GM12878 (cell line): Measurements from ENCODE around the gene EFCAB8. TPM values are rescaled to one million over a fixed set of nuclear protein-coding genes. Genes with fewer than 3 reads are reported as not detected.
A peak's percentile ranks its signal among the peaks of the same experiment; 100 is the strongest.

ENCODE experiments used
- ATAC-seq: fragments of 200-7000 bp; cut with Tn5 transposase; 3 replicates; pipeline ENCODE4 v1.9.1; 2020; ENCODE audit warnings: mild to moderate bottlenecking, moderate library complexity
- BruUV-seq: library from RNA; stranded (reverse); fragments of 400-500 nt; replicated peaks from 2 replicates; lab custom pipeline; 2021; lab: Mats Ljungman, UMichigan
- CTCF ChIA-PET: fragments of 300-600 bp; sonication (Branson Sonifier 250); formaldehyde crosslinking; extraction: SDS; loops from one replicate; lab custom pipeline; 2021; ENCODE audit warnings: inconsistent platforms; lab: Yijun Ruan, JAX
- POLR2A ChIA-PET: fragments of 350-600 bp; formaldehyde crosslinking; extraction: SDS; loops from one replicate; lab custom pipeline; 2021; ENCODE audit warnings: inconsistent platforms; lab: Charles Lee
- RAD21 ChIA-PET: fragments of 300-600 bp; sonication (Branson Sonifier 250); formaldehyde crosslinking; loops from one replicate; lab custom pipeline; 2023; ENCODE audit warnings: antibody characterized with exemption; ENCODE audit not compliant: unreplicated experiment; lab: Charles Lee
- SMC1A ChIA-PET: fragments of 300-600 bp; sonication (Branson Sonifier 250); formaldehyde crosslinking; loops from one replicate; lab custom pipeline; 2023; ENCODE audit not compliant: unreplicated experiment, uncharacterized antibody; lab: Charles Lee
- DNase-seq: peaks from one replicate; pipeline ENCODE4 v3.0.0-alpha.2; 2011; ENCODE audit warnings: low read depth, low spot score
- FAIRE-seq: peaks from 3 replicates; lab custom pipeline; 2011; peaks lifted over from hg19 to GRCh38; lab: Jason Lieb, UNC
- H2AFZ ChIP-seq: 2 replicates; pipeline ENCODE4 v1.6.0; 2011; ENCODE audit warnings: low read depth, low read length, control low read depth; ENCODE audit not compliant: control insufficient read depth
- H3K27ac ChIP-seq: 2 replicates; pipeline ENCODE4 v1.5.1; 2011; ENCODE audit warnings: control low read depth; ENCODE audit not compliant: control insufficient read depth, insufficient read depth
- H3K27me3 ChIP-seq, 2 experiments: replicated peaks in 1 of 2; 2 replicates each; pipeline versions ENCODE4 v1.6.0 to v1.6.1; 2011; ENCODE audit warnings: low read length in 1 of 2; ENCODE audit not compliant: control insufficient read depth in 2 of 2, insufficient read depth in 2 of 2
- H3K36me3 ChIP-seq, 2 experiments: 2 replicates each; pipeline ENCODE4 v1.5.1; 2011; ENCODE audit warnings: low read length in 1 of 2; ENCODE audit not compliant: control insufficient read depth in 2 of 2, insufficient read depth in 2 of 2
- H3K4me1 ChIP-seq: 2 replicates; pipeline ENCODE4 v1.6.1; 2011; ENCODE audit warnings: mild to moderate bottlenecking, low read length, moderate library complexity, mixed read lengths; ENCODE audit not compliant: control insufficient read depth, insufficient read depth
- H3K4me2 ChIP-seq: 2 replicates; pipeline ENCODE4 v1.6.0; 2011; ENCODE audit warnings: control low read depth; ENCODE audit not compliant: control insufficient read depth, insufficient read depth
- H3K4me3 ChIP-seq: fragments of 200-600 bp; sonication (generic); 2 replicates; pipeline ENCODE4 v1.5.1; 2016
- H3K79me2 ChIP-seq: 2 replicates; pipeline ENCODE4 v1.6.0; 2011; ENCODE audit warnings: low read length; ENCODE audit not compliant: control insufficient read depth, insufficient read depth
- H3K9ac ChIP-seq: 2 replicates; pipeline ENCODE4 v1.8.0; 2011; ENCODE audit warnings: low read length, control low read depth, mixed read lengths; ENCODE audit not compliant: control insufficient read depth, insufficient read depth
- H3K9me3 ChIP-seq: replicated peaks from 3 replicates; pipeline ENCODE4 v1.5.1; 2011; ENCODE audit warnings: mild to moderate bottlenecking, low read length; ENCODE audit not compliant: control insufficient read depth, insufficient read depth
- H4K20me1 ChIP-seq: 2 replicates; pipeline ENCODE4 v1.6.0; 2011; ENCODE audit not compliant: control insufficient read depth, insufficient read depth
- EGR1 ChIP-seq, 2 experiments: IDR thresholded peaks; 1 replicate in 1 of 2; 2 replicates in 1 of 2; pipeline ENCODE4 v1.6.1; 2011 to 2012; ENCODE audit warnings: low read depth in 2 of 2, low read length in 2 of 2, borderline replicate concordance in 1 of 2, mild to moderate bottlenecking in 1 of 2, moderate library complexity in 1 of 2
- MEF2A ChIP-seq: IDR thresholded peaks from 2 replicates; pipeline ENCODE4 v1.6.1; 2011; ENCODE audit warnings: low read depth, mild to moderate bottlenecking, low read length, moderate library complexity; ENCODE audit not compliant: insufficient read depth
- POU2F2 ChIP-seq: IDR thresholded peaks from 3 replicates; pipeline ENCODE4 v1.6.1; 2011; ENCODE audit warnings: low read depth, mild to moderate bottlenecking, low read length, borderline replicate concordance
- SIN3A ChIP-seq: IDR thresholded peaks from 2 replicates; pipeline ENCODE4 v1.6.1; 2012; ENCODE audit warnings: low read depth, low read length, improper control_type of control experiment
- SMC3 ChIP-seq: IDR thresholded peaks from 2 replicates; pipeline ENCODE4 v1.6.1; 2011; ENCODE audit warnings: low read length, improper control_type of control experiment, borderline replicate concordance
- YY1 ChIP-seq: IDR thresholded peaks from 2 replicates; pipeline ENCODE4 v1.6.1; 2011; ENCODE audit warnings: low read depth, mild to moderate bottlenecking, low read length
- WGBS: methylation state at CpG from one replicate; pipeline ENCODE4 v1.1.6; 2016; ENCODE audit warnings: low lambda C conversion rate; ENCODE audit not compliant: insufficient replicate concordance, insufficient coverage; ENCODE audit errors: missing lambda C conversion rate; 5-methylcytosine and 5-hydroxymethylcytosine counted together
- in situ Hi-C: fragments of 300-500 bp; cut with MboI; formaldehyde crosslinking; loops from 9 replicates; pipeline ENCODE4 v1.14.3; 2018; ENCODE audit warnings: mixed read lengths
- intact Hi-C: fragments of 100-400 bp; cut with micrococcal nuclease; formaldehyde crosslinking; loops from one replicate; pipeline ENCODE4 v1.14.2; 2022; ENCODE audit not compliant: unreplicated experiment
- polyA plus RNA-seq, 11 experiments: library from polyadenylated mRNA; depleted of rRNA in 4 of 11; unstranded in 6 of 11; stranded (reverse) in 5 of 11; fragments of >200 nt; fragmentation: Nextera tagmentation in 4 of 11; fragmentation: Illumina TruSeq in 1 of 11; extraction: Ambion mirVana in 4 of 11; extraction: Trizol in 1 of 11; gene quantifications; 1 replicate in 1 of 11; 2 replicates in 10 of 11; pipeline versions ENCODE4 v1.2.1 to v1.2.3, GENCODE V29; 2011 to 2016; ENCODE audit warnings: inconsistent platforms in 2 of 11, missing spikeins in 2 of 11, low read depth in 1 of 11
- total RNA-seq, 4 experiments: library from RNA; depleted of rRNA in 3 of 4; stranded (reverse); fragments of >200 nt in 3 of 4; fragmentation: Illumina TruSeq in 1 of 4; extraction: Trizol in 1 of 4; gene quantifications; 2 replicates each; pipeline versions ENCODE4 v1.2.1 to v1.2.3, GENCODE V29; 2013 to 2021
- TF ChIP-seq, protein P1 (sequence below): fragments of 450-650 bp; IDR thresholded peaks from 2 replicates; pipeline ENCODE4 v1.6.1; 2016; ENCODE audit warnings: mild to moderate bottlenecking
- TF ChIP-seq, protein P2 (sequence below): IDR thresholded peaks from 2 replicates; pipeline ENCODE4 v1.6.1; 2012; ENCODE audit warnings: low read depth, low read length, improper control_type of control experiment
- TF ChIP-seq, protein P3 (sequence below): fragments of 450-650 bp; IDR thresholded peaks from 2 replicates; pipeline ENCODE4 v1.6.1; 2016; ENCODE audit warnings: mild to moderate bottlenecking, moderate library complexity, borderline replicate concordance

Gene EFCAB8
- total and polyA plus RNA-seq, 10 of the 15 experiments (the other 5 are each of a cell fraction or from before 2014, with no cell fraction given) = 0.04 to 0.18 (median 0.06) TPM; not detected in 4

DNA sequence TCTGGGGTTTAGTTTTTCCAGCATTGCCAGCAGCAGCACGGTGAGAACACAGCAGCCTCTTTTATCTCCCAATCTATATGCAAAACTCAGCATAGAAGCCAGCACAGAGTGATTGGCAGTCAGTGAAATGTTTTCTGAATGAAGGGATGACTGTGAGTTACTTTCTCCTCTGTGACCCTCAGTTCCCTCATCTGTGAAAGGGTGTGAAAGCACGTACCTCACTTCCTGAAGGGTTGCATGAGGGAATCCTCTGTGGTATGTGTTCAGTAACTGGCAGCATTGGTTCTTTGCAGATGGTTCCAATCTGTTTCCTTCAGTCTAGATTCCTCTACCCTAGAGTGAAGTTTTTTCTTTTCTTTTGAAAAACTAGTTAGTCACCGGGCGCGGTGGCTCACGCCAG is 40.0 kb downstream of the EFCAB8 start:
- ATAC-seq (no peak), DNase-seq (no peak), FAIRE-seq (no peak)
- Histone ChIP-seq H3K79me2 (no peaks in the 10 kb centered on the region), H3K9me3 (no peaks in the 10 kb centered on the region), H3K36me3 (no peaks in the 10 kb centered on the region), H3K4me1 (no peaks in the 10 kb centered on the region), H3K4me2 (no peak overlapping the region), H4K20me1 (no peaks in the 10 kb centered on the region), H3K4me3 (no peak overlapping the region), H2AFZ (no peak overlapping the region), H3K27me3 (no peaks in the 10 kb centered on the region), H3K9ac (no peak overlapping the region), H3K27ac (no peak overlapping the region)
- ChIA-PET POLR2A (no interaction called here), CTCF (no interaction called here), RAD21 (no interaction called here), SMC1A (no interaction called here)
- no TSS peak for BruUV-seq
- intact Hi-C loops (no loop called here), in situ Hi-C loops (no loop called here)
- WGBS = 50% methylated on average over 6 of the region's 6 CpGs
- no peak for TF ChIP-seq POU2F2
- TF ChIP-seq, protein P1, sequence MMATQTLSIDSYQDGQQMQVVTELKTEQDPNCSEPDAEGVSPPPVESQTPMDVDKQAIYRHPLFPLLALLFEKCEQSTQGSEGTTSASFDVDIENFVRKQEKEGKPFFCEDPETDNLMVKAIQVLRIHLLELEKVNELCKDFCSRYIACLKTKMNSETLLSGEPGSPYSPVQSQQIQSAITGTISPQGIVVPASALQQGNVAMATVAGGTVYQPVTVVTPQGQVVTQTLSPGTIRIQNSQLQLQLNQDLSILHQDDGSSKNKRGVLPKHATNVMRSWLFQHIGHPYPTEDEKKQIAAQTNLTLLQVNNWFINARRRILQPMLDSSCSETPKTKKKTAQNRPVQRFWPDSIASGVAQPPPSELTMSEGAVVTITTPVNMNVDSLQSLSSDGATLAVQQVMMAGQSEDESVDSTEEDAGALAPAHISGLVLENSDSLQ = peak; percentile 65

DNA sequence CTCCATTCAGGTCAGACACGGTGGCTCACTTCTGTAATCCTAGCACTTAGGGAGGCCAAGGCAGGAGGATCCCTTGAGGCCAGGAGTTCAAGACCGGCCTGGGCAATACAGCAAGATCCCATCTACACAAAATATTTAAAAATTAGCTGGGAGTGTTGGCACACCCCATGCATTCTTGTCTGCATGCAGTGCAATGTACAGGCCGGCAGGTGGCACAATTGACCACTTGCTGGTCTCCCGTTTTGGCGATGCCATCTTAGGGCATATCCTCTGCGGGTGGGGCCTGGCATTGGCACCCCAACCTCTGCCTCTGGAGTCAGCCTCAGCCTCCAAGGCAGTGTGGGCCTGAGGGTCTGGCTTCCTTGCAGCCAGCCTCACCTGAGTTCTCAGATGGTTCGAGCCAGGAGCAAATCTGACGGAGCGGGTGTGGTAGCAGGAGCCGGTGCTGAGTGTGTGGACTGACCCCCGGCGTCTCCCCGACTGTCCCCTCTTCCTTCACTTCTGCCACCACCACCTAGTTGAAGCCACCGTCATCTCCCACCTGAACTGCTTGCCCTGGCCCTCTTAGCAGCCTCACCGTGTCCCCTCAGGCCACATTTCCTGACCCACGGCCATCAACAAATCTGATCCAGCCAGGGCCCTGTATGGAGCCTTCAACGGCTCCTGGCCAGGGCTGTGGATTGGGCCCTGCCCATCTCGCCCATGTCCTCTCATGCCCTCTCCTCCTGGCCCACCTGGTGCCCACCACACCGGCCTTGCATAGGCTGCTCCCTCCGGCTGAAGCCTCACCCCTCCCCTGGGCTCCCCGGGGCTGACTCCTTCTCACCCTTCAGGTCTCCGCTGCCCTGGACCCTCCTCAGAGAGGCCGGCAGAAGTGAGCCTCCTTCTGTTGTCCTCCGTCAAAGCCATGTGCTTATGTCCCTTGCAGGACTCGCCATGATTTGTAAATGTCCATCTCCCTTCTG is 44.0 kb downstream of the EFCAB8 start:
- no peaks in the 10 kb centered on the region for H3K79me2 ChIP-seq
- ATAC-seq = peak; percentile 94
- 50% methylated on average over 25 of the region's 25 CpGs for WGBS
- no peak overlapping the region for H3K4me2 ChIP-seq
- no TSS peak for BruUV-seq
- no peak overlapping the region for H3K9ac ChIP-seq
- H3K27ac ChIP-seq = no peak overlapping the region
- no peak for DNase-seq
- H2AFZ ChIP-seq = no peak overlapping the region
- no peaks in the 10 kb centered on the region for H4K20me1 ChIP-seq
- H3K9me3 ChIP-seq = no peaks in the 10 kb centered on the region
- no peak overlapping the region for H3K4me3 ChIP-seq
- POLR2A ChIA-PET = no interaction called here
- SMC1A ChIA-PET = interaction anchor here (0.7 to 1.9 kb wide), 7 partner anchors 42 to 390 kb away, joined by 3 to 7 read pairs (median 4); no protein-coding TSS in a partner anchor
- intact Hi-C loops = loop anchor here (1.0 to 5.0 kb wide), 6 partner anchors 43 to 396 kb away; partner anchors contain the start of gene BPIFB4
- peak; percentile 66 for FAIRE-seq
- RAD21 ChIA-PET = interaction anchor here (1.1 to 2.0 kb wide), 5 partner anchors 22 to 398 kb away, joined by 3 to 6 read pairs (median 5); no protein-coding TSS in a partner anchor
- H3K27me3 ChIP-seq = no peaks in the 10 kb centered on the region
- in situ Hi-C loops = loop anchor here (5.0 kb wide), 1 partner anchor 195 kb away; no protein-coding TSS in a partner anchor
- CTCF ChIA-PET = interaction anchor here (0.6 to 3.3 kb wide), 17 partner anchors 22 to 422 kb away, joined by 3 to 24 read pairs (median 5); partner anchors contain the start of genes BPIFB1, MAPRE1 and SUN5
- H3K4me1 ChIP-seq = no peaks in the 10 kb centered on the region
- no peaks in the 10 kb centered on the region for H3K36me3 ChIP-seq
- TF ChIP-seq, protein P2, sequence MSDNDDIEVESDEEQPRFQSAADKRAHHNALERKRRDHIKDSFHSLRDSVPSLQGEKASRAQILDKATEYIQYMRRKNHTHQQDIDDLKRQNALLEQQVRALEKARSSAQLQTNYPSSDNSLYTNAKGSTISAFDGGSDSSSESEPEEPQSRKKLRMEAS = no peak
- peak; percentile 97 for TF ChIP-seq SMC3
- TF ChIP-seq EGR1 (IDR thresholded peaks at IDR 0.05; ENCODE audit: borderline replicate concordance in 1 of 2, low read depth in 2 of 2, low read length in 2 of 2) = no peak
- peak; percentile 87 for TF ChIP-seq YY1
- no peak for TF ChIP-seq MEF2A
- TF ChIP-seq SIN3A = no peak
- TF ChIP-seq, protein P3, sequence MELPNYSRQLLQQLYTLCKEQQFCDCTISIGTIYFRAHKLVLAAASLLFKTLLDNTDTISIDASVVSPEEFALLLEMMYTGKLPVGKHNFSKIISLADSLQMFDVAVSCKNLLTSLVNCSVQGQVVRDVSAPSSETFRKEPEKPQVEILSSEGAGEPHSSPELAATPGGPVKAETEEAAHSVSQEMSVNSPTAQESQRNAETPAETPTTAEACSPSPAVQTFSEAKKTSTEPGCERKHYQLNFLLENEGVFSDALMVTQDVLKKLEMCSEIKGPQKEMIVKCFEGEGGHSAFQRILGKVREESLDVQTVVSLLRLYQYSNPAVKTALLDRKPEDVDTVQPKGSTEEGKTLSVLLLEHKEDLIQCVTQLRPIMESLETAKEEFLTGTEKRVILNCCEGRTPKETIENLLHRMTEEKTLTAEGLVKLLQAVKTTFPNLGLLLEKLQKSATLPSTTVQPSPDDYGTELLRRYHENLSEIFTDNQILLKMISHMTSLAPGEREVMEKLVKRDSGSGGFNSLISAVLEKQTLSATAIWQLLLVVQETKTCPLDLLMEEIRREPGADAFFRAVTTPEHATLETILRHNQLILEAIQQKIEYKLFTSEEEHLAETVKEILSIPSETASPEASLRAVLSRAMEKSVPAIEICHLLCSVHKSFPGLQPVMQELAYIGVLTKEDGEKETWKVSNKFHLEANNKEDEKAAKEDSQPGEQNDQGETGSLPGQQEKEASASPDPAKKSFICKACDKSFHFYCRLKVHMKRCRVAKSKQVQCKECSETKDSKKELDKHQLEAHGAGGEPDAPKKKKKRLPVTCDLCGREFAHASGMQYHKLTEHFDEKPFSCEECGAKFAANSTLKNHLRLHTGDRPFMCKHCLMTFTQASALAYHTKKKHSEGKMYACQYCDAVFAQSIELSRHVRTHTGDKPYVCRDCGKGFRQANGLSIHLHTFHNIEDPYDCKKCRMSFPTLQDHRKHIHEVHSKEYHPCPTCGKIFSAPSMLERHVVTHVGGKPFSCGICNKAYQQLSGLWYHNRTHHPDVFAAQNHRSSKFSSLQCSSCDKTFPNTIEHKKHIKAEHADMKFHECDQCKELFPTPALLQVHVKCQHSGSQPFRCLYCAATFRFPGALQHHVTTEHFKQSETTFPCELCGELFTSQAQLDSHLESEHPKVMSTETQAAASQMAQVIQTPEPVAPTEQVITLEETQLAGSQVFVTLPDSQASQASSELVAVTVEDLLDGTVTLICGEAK = no peak
